GM21390 (cell line): ENCODE results near the gene XKRX.

Experiments
- ATAC-seq: cut with Tn5 transposase; IDR thresholded peaks from one replicate; pipeline ENCODE4 v1.9.1; 2021; ENCODE audit not compliant: unreplicated experiment

XKRX gene

DNA sequence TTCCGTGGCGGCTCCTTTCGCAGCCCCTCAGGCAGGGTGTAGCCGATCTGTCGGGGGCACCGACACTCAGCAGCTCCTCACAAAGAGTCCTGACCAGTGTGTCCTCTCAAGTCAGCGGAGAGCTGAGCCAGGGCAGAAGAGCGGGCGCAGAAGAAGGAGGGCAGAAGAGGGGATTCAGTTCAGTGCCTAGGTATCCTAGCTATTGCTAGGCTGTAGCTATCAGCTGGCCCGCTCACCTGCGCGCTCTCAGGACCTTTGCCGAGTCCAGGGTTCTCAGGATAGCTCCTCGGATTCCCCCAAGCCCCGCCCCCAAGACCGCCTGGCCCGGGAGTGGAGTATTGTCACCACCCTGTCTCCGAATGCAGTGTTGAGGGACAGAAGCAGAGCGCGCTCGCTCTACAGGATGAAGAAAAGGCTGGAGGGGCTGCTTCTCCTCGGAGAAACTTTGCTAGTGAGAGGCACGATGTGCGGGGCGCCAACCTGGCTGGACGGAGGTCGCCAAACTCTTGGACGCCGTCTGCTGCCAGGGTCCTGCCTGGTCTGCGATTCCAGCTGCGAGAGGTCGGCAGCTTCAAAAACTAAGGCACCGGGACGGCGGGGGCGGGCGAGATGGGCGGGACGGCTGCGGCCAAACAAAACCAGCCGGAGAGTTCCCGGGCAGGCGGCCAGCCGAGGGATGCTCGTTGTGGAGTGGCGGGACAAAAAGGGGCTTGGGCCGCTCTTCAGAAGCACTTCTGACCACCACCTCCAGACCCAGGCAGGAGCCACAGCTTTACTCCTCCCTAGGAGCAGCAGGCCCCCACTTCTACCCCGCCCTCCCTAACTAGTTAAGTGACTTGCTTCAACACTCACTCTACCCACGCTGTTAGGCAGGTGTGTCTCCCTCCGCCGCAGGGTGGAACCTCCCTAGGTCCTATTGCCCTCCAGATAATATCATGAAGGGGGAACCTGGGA, at the start of gene XKRX:
XKRX (minus strand) TSS at position 258 of the 954 bp plus-strand sequence. CDS start 613 bp downstream, outside the sequence.
- peak; percentile 55 for ATAC-seq

DNA sequence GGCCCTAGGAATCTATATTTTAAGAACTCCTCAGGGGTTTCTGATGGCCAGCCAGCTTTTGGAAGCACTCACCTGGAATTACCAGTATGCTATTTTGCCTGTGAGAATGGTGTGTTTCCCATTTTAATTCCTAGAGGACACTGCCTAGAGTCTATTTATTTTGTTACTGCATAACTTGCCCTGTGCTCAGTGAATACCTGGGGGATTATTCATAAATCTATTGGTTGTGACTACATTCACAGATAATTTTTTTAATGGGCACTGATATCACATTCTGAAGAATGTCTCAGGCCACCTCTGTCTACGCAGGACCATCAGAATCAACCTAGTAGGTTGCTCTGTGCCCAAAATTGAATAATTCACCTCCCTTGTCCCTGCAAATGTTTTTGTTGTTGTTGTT, 47.5 kb upstream of the XKRX start:
- ATAC-seq: no peak

DNA sequence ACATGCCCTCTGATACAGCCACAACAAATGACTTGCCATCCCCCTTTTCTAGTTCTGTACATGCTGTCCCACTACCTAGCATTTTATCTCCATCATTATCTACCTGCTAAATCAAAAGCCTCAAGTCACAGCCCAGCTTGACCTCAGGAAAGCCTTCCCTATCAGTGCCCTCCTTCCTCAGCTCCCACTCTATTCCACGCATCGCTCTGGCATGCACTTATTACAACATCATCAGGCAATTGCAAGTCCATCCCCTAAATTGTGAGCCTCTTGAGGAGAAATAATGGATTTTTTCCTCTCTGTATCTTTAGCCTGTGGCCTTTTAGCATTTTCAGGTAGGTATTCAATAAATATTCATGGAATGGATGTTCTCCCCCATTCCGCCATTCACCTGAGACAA, 46.5 kb upstream of the XKRX start:
- ATAC-seq: no peak

DNA sequence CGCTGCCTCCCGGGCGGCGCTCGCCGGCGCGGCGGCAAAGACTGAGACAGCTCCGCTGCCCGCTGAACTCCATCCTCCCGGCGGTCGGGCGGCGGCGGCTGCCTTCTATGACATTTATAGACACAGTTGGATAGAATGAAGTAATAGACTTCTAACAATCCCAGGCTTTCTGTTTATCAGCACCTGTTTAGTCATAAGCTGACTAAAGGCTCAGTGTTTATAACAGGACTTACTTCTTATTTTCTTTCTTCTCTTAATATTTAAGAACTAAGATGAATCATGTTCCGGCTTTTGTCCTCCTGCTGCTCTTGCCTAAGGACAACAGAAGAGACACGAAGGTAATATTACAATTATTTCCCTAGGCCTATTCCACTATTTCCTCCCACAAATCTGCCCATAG, 44.7 kb upstream of the XKRX start:
- no peak for ATAC-seq

DNA sequence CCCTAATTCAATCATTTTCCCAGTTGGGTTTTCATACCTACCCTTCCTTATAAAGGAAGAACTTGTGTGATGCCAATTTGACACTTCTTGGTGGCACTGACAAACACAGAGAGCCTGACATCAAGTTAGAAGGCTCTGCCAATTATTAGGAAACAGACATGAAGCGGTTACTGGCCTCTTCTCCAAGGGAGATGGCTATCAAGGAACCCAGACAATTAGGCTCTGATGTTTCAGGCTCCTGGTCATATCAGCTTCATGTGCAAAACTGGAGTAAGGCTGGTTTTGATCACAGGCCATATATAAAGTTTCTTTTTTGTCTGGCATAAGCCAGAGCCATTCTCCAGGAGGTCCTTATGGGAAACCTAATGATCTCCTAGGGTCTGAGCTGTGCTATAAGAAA, 41.2 kb upstream of the XKRX start:
- ATAC-seq: no peak

DNA sequence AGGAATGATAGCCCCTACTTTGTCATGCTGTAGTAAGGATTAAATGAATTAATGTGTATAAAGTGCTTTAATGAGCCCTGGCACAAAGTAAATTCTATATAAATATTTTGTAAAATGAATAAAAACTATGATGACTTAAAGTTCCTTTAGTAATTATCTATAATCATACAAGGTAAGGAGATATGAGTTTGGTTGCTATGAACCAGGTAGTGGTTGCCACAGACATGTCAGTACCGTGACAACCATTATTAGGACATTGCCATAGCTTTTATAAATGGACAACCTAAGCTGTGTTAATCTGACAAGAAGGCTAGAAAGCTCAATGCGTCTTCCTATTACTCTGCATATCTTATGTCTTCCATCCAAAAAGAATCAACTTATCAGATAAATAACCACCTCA, 40.7 kb upstream of the XKRX start, which contains the start of gene ARL13A:
ARL13A (plus strand) TSS at position 301 of the 400 bp plus-strand sequence. CDS start 3,982 bp downstream, outside the sequence.
- ATAC-seq: no peak

DNA sequence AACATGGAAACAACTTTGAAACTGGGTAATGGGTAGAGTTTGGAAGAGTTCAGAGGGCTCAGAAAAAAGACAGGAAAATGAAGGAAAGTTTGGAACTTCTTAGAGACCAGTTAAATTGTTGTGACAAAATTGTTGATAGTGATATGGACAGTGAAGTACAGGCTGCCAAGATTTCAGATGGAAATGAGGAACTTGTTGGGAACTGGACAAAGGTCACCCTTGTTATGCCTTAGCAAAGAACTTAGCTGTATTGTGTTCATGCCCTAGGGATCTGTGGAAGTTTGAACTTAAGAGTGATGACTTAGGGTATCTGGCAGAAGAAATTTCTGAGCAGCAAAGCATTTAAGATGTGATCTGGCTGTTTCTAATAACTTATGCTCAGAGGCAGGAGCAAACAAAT, 35.6 kb upstream of the XKRX start:
- no peak for ATAC-seq

DNA sequence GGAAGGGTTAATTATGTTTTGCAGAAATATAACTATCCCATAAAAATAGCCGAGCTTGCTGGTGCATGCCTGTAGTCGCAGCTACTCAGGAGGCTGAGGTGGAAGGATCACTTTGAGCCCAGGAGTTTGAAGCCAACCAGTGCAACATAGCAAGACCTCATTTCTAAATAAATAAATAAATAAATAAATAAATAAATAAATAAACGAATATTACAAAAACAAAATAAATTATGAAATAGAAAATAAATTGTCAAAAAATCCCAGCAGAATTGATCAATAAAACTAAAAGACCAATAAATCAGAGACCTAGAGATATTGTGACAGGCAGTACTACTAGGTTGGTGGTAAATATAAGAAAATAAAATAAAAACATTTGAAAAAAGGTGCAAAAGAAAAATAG, 34.1 kb upstream of the XKRX start:
- ATAC-seq: no peak

DNA sequence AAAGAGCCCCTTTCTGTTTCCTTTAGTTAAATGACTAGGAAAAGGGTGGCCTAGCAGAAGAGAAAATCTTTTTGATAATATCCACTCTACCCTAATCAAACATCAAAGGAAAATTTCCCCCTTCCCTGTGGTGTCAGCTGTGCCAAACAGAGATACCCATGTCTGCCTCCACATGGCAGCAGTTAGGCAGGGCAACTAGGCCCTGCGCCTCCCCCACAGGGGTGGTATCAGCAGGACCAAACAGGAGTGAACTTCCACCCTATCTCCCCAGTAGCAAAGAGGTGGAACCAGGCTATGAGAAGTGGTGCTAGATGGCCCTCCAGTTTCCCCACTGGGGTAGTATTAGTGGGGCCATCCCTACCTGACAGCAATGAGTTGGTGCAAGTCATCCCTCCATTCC, 19.8 kb upstream of the XKRX start:
- no peak for ATAC-seq

DNA sequence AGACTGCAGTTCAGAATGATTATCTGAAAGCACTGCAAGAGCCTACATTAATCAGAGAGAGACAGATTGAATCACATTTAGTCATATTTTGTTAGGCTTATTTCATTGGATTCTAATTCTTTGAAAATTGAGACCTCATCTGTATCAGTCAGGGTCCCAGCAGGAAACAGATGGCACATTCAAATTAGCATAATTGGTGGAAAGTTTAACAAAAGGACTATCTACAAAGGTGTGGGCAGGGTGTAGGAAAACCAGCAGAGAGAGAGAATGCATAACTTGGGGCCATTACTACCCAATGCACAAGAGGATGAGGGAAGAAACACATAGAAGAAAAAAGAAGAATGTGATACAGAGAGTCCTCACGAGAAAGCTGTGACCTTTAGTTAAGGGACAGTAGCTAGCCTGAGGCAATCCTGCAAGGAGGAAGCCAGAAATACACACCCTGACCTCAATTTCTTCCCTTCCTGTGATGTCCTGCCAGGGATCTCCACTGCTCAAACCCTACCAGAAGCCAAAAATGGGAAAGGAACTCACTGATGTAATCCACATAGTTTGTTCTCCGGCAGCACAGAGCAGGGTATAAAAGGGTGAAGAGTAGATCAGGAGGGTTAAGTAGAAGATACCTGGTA, 17.7 kb upstream of the XKRX start:
- no peak for ATAC-seq

DNA sequence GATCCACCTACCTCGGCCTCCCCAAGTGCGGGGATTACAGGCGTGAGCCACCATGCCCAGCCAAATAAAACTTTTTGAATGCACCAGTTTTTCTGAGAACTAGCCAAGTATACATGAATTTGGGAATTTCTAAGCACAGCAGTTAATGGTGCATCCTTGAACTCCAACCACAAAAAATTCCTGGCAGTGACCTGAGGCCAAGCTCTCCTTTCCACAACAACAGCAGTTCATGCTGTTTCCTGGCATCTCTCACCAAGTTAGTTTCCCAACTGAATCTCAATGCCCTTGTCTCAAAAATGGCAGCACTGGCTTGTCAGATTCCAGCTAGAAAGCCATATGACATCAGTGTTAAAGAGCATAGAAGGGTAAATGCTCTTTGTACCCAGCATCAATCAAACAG, 15.9 kb upstream of the XKRX start:
- no peak for ATAC-seq

DNA sequence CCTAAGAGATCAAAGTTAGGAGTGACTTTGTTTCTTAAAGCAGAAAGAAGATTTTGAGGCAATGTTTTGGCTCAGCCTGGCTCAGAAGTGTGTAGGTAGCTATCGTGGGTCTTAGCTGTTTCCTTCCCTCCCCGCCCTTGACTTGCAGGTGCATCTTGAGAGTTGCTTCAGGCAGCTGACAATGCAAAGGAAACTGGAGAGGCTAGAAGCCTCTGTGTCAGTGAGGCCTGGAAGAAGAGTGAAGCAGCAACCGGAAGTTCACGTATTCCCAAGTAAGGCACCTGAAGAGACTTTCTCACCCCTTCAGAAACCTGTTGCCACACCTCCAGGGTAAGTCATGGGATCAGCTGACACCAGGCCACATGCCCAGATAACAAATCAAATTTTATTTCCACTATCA, 10.6 kb upstream of the XKRX start:
- ATAC-seq: no peak

DNA sequence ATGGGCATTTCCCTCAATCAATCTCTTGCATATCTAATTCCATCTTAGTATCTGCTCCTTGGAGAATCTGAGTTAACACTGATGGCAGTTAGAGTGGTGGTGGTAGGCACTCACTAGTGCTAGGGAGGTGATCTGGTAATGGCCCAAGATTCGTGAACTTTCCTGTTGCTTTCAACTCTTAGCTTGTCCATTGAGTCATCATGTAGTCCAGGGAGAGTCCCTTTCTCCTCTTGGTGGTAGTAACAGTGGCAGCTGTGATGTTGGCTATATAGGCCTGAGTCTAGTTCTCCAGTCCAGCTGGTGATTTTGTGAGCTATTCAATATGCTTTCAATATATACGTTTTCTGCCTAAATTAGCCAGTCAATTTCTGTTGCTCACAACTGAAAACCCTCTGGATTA, 7.0 kb upstream of the XKRX start:
- ATAC-seq: no peak

DNA sequence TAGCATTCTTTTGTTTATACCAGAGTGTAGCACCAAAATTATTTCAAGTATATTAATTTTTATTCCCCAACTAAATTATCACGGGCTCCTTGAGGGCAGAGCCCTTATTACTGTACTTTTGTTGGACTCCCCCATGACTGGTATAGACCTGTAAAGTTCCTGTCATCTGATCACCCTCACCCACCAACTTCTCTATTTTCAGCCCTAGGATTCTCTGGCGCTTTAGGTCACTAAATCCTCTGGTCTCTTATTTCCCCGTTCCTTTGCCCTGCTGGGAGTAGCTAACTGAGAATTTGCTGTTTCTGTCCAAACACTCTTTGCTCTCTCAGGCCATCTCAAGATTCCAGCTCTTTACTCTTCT, 3.2 kb upstream of the XKRX start:
- peak; percentile 13 for ATAC-seq

DNA sequence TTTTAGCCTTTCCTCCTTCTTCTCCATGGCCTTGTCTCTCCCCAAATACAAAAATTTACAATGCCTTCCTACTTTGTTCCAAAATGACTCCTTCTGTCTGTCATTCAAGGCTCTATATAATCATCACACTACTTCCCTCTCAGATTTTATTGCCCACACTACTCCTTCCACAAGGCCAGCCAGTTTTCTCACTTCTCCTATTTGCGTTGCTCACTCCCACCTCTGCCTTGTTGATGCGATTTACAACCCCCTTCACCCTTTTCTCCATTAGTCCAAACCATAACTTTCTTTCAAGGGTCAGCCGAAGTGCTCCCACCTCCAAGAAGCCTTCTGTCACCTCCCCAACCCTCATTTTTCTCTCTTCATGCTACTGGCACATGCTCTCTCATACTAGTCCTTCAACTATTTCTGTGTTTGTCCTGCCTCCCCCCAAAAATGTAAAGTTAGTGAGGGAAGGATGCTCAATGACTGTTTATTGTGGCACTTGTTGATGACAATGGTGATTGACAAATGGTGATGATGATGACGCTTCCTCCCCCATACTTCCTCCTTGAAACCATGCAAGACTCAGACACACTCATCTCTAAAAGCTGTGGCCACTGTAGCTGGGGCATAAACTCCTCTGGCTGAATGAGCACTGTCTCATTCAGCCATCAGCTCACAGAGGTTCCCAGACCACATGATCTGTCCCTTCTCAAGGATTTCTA, 2.7 kb upstream of the XKRX start:
- ATAC-seq: peak; percentile 81

DNA sequence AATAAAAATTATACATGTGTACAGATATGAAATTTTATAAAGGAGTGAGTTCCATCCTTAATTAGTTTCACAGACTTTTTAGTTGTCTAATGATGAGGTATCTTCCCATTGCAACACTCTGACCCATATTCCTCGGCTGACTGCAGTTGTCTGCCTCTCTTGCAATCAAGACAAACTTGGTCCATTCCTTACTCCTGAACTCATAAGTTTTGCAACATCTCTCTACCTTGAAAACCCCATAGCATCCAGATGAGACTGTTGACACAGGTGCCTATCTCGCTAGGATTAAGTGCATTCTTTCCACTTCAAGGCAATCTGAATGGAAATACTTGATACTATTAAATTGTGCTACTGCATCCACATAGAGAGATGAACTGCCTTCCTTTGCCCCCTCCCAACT, 2.3 kb downstream of the XKRX start:
- ATAC-seq: no peak

DNA sequence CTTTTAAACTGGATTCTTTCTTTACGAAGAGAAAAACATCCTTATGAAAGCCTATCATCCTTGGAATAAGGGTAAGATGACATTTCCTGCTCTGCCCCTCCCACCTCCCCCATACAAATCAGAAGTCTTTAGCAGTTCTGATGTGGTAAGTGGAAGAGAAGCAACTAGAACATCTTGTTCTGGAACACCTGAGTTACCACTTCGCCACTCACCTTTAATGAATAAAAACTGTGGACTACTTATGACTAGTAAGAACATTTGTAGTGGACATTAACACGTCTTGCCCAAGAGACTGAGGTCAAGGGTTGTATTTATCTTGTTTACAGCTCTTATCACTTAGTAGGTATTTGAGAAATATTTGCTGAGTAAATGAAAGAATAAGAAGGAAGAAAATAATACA, 4.3 kb downstream of the XKRX start:
- no peak for ATAC-seq

DNA sequence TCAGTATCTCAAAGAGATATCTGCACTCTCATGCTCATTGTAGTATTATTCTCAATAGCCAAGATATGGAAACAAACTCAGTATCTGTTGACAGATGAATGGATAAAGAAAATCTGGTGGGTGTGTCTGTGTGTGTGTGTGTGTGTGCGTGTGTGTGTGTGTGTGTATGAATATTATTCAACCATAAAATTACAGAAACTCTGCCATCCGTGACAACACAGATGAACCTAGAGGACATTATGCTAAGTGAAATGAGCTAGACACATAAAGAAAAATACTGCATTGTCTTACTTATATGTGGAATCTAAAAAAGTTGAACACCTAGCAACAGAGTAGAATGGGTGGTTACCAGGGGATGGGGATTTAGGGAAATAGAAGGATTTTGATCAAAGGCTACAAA, 13.2 kb downstream of the XKRX start:
- ATAC-seq: no peak

DNA sequence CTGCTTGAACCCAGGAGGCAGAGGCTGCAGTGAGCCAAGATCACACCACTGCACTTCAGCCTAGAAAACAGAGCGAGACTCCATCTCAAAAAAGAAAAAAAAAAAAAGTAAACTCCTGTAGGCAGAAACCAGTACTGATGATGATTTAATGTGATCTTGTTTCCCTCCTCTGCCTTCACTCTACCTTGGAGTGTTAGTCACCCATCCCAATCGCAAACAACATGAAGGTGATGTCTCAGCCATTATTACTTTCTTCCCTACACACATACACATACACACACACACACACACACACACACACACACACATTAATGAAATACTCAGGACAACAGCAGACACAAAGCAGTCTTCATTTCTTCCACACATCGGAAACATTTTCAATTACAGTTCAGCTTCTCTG, 15.6 kb downstream of the XKRX start:
- no peak for ATAC-seq

DNA sequence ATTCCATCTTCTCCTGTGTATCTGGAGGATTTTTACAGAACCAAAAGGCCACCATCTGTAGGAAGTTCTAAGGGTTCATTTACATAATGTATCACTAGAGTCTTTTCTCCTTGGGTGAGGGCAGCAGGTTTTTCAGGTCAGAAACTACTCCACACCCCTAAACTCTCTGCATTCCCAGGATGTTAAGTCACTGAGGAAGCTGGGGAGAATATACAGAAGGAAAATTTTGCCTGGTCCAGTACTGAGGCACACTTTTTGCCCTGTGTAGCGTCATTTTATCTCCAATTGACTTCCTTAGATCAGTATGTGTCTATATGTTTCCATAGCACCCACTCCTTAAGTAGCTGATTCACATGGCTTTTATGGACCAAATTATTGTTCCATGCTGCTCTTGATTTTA, 17.0 kb downstream of the XKRX start:
- no peak for ATAC-seq

DNA sequence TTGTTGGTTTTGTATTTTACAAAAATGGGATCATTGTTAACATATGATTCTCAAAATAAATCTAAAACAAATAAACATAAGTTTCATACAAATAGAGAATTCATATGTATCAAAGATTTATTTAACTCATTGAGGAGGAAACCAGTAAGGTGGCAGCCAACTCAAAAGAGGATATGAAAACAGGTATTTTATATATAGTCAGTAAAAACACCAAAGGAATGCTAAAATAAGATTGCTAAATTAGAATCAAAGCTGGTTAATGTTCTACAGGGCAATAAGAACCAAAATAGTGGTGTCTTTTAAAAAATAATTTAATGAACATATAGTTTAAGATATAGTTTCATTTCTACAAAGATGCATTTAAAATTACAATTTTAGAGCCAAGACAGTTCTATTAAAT, 23.1 kb downstream of the XKRX start:
- no peak for ATAC-seq

DNA sequence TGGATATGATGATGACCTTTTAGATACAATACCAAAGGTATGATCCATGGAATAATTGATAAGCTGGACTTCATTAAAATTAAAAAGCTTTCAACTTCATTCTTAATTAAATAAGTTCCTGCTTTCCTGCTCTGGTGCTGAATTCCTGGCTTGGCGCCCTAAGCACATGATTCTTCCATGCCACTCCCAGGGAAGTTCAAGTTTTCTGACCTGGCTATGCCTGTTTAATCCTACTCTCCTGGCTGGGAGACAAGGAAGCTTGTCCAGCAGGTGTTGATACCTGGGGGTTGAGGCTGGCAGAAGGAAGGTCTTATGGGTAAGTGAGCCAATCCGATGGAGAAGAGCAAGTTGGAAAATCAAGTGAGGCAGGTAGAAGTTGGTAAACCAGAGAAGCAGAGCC, 24.3 kb downstream of the XKRX start:
- ATAC-seq: no peak
